CD14-positive monocyte (primary cell): ENCODE results near the gene ST3GAL5. TPM values are rescaled to one million over a fixed set of nuclear protein-coding genes. Genes with fewer than 3 reads are reported as not detected.

Experiments
- DNase-seq, 3 donors: peaks; one replicate each; pipeline ENCODE4 v3.0.0-alpha.2; 2011 to 2022
- H2AFZ ChIP-seq: 2 replicates; pipeline ENCODE4 v1.6.0; 2012; ENCODE audit warnings: mild to moderate bottlenecking, low read depth, low read length, inconsistent platforms; ENCODE audit not compliant: insufficient read depth, poor library complexity, severe bottlenecking
- H3K27ac ChIP-seq, 2 donors: 1 replicate in 1 of 2; 2 replicates in 1 of 2; pipeline ENCODE4 v1.5.1; 2012 to 2013; ENCODE audit warnings: low read length in 2 of 2, control low read depth in 1 of 2, inconsistent platforms in 1 of 2, low read depth in 1 of 2, mild to moderate bottlenecking in 1 of 2
- H3K27me3 ChIP-seq, 2 donors: one replicate each; pipeline versions ENCODE4 v1.6.0 to v1.6.1; 2011 to 2013; ENCODE audit warnings: low read length in 2 of 2; ENCODE audit not compliant: control insufficient read depth in 2 of 2, insufficient read depth in 2 of 2
- H3K36me3 ChIP-seq, 2 donors: replicated peaks in 1 of 2; 1 replicate in 1 of 2; 2 replicates in 1 of 2; pipeline versions ENCODE4 v1.5.1 to v1.6.1; 2012 to 2013; ENCODE audit warnings: low read length in 2 of 2, control low read depth in 1 of 2, inconsistent platforms in 1 of 2, mild to moderate bottlenecking in 1 of 2; ENCODE audit not compliant: insufficient read depth in 2 of 2, control insufficient read depth in 1 of 2
- H3K4me1 ChIP-seq, 2 donors: 1 replicate in 1 of 2; 2 replicates in 1 of 2; pipeline versions ENCODE4 v1.5.1 to v1.6.1; 2012 to 2013; ENCODE audit warnings: low read length in 2 of 2, control low read depth in 1 of 2, inconsistent platforms in 1 of 2, mild to moderate bottlenecking in 1 of 2, moderate library complexity in 1 of 2; ENCODE audit not compliant: insufficient read depth in 2 of 2, control insufficient read depth in 1 of 2
- H3K4me2 ChIP-seq: replicated peaks from 2 replicates; pipeline ENCODE3; 2012; ENCODE audit warnings: low read length, moderate library complexity, mild to moderate bottlenecking; ENCODE audit not compliant: poor library complexity, severe bottlenecking; ENCODE audit errors: extremely low read depth
- H3K4me3 ChIP-seq, 3 experiments: fragments of 200-600 bp in 1 of 3; sonication (generic) in 1 of 3; replicated peaks in 1 of 3; 1 replicate in 2 of 3; 2 replicates in 1 of 3; pipeline ENCODE4 v1.5.1; 2011 to 2013; ENCODE audit warnings: low read length in 3 of 3, mild to moderate bottlenecking in 3 of 3, control low read depth in 2 of 3, low read depth in 2 of 3, inconsistent platforms in 1 of 3, moderate library complexity in 1 of 3
- H3K79me2 ChIP-seq: 2 replicates; pipeline ENCODE4 v1.6.0; 2012; ENCODE audit warnings: mild to moderate bottlenecking, control low read depth, inconsistent platforms, low read length, moderate library complexity; ENCODE audit not compliant: insufficient read depth
- H3K9ac ChIP-seq: 2 replicates; pipeline ENCODE4 v1.6.0; 2017; ENCODE audit warnings: low read length, mild to moderate bottlenecking; ENCODE audit not compliant: insufficient read depth, poor library complexity, severe bottlenecking
- H3K9me3 ChIP-seq, 2 donors: replicated peaks in 1 of 2; 1 replicate in 1 of 2; 2 replicates in 1 of 2; pipeline versions ENCODE4 v1.5.1 to v1.6.1; 2012 to 2013; ENCODE audit warnings: low read length in 2 of 2, control low read depth in 1 of 2; ENCODE audit not compliant: control insufficient read depth in 1 of 2, insufficient read depth in 1 of 2
- H4K20me1 ChIP-seq: 2 replicates; pipeline ENCODE4 v1.6.0; 2012; ENCODE audit warnings: mild to moderate bottlenecking, low read length, control low read depth, moderate library complexity; ENCODE audit not compliant: insufficient read depth
- H3K27ac Mint-ChIP-seq, 7 donors: one replicate each; pipeline ENCODE4 v1.8.0; 2020; ENCODE audit warnings: mild to moderate bottlenecking in 7 of 7, mixed read lengths in 7 of 7, moderate library complexity in 6 of 7, inconsistent platforms in 2 of 7
- H3K27me3 Mint-ChIP-seq, 3 donors: one replicate each; pipeline ENCODE4 v1.8.0; 2021 to 2022; ENCODE audit warnings: low read depth in 3 of 3, mild to moderate bottlenecking in 3 of 3, mixed read lengths in 3 of 3, moderate library complexity in 3 of 3, inconsistent platforms in 1 of 3
- H3K36me3 Mint-ChIP-seq, 2 donors: one replicate each; pipeline ENCODE4 v1.8.0; 2020; ENCODE audit warnings: mixed read lengths in 2 of 2, inconsistent platforms in 1 of 2, mild to moderate bottlenecking in 1 of 2
- H3K4me1 Mint-ChIP-seq: one replicate; pipeline ENCODE4 v1.8.0; 2020; ENCODE audit warnings: mild to moderate bottlenecking, mixed read lengths
- H3K4me3 Mint-ChIP-seq, 2 donors: one replicate each; pipeline ENCODE4 v1.8.0; 2020; ENCODE audit warnings: mild to moderate bottlenecking in 2 of 2, mixed read lengths in 2 of 2, moderate library complexity in 1 of 2
- H3K9me3 Mint-ChIP-seq, 7 donors: one replicate each; pipeline ENCODE4 v1.8.0; 2020 to 2022; ENCODE audit warnings: mixed read lengths in 7 of 7, mild to moderate bottlenecking in 6 of 7, moderate library complexity in 6 of 7, inconsistent platforms in 2 of 7
- CTCF ChIP-seq: fragments of 200-600 bp; IDR thresholded peaks from one replicate; pipeline ENCODE4 v1.8.0; 2022; ENCODE audit warnings: antibody characterized with exemption, mild to moderate bottlenecking
- WGBS: methylation state at CpG from one replicate; pipeline ENCODE4 v1.1.5; 2013; ENCODE audit warnings: missing lambda C conversion rate; ENCODE audit not compliant: insufficient coverage; 5-methylcytosine and 5-hydroxymethylcytosine counted together
- intact Hi-C, 2 donors: fragments of 100-400 bp; cut with micrococcal nuclease; formaldehyde crosslinking; loops; one replicate each; pipeline versions ENCODE4 v1.15.0 to v1.15.1; 2023
- polyA plus RNA-seq, 3 donors: library from polyadenylated mRNA; depleted of rRNA in 1 of 3; unstranded in 2 of 3; stranded (reverse) in 1 of 3; fragments of 300-500 nt in 2 of 3; fragments of >200 nt in 1 of 3; fragmentation: Illumina TruSeq in 2 of 3; gene quantifications; 1 replicate in 2 of 3; 2 replicates in 1 of 3; pipeline ENCODE4 v1.2.3, GENCODE V29; 2012 to 2021

The ST3GAL5 gene
- polyA plus RNA-seq, 3 donors: 14.0 to 51.2 (median 19.5) TPM

GRCh38 chr2:85861180-85861579 is 27.6 kb downstream of the ST3GAL5 start:
- Mint-ChIP-seq H3K27me3 (peaks cover 0 to 2% (median 0%) of the 10 kb centered on the region in 3 donors), H3K4me3 (no peak overlapping the region), H3K36me3 (peaks cover 70 to 82% of the 10 kb centered on the region in 2 donors), H3K27ac (peak overlapping the region in 4 of 7 donors; percentile 9 to 86 (median 69)), H3K4me1 (peaks cover 15% of the 10 kb centered on the region), H3K9me3 (no peaks in the 10 kb centered on the region)
- Histone ChIP-seq H3K9me3 (no peaks in the 10 kb centered on the region), H3K27me3 (no peaks in the 10 kb centered on the region), H3K9ac (no peak overlapping the region), H2AFZ (no peak overlapping the region), H3K4me1 (no peaks in the 10 kb centered on the region), H4K20me1 (peaks cover 26% of the 10 kb centered on the region), H3K4me2 (no peak overlapping the region), H3K27ac (peak overlapping the region in 1 of 2 donors; percentile 16), H3K36me3 (peaks cover 47 to 72% of the 10 kb centered on the region in 2 donors), H3K4me3 (no peak overlapping the region), H3K79me2 (no peaks in the 10 kb centered on the region)
- WGBS: no CpG with 5 or more reads among the region's 1 CpG
- peak; percentile 32 to 58 (median 32) for DNase-seq
- TF ChIP-seq CTCF: no peak
- intact Hi-C loops: no loop called here

- Mint-ChIP-seq H3K4me1 (peaks cover 25% of the 10 kb centered on the region), H3K4me3 (no peak overlapping the region), H3K36me3 (peaks cover 78 to 91% of the 10 kb centered on the region in 2 donors), H3K27me3 (no peaks in the 10 kb centered on the region), H3K9me3 (peaks cover 0 to 5% (median 2%) of the 10 kb centered on the region in 7 donors), H3K27ac (peak overlapping the region in 1 of 7 donors; percentile 12)
- Histone ChIP-seq H2AFZ (no peak overlapping the region), H3K9ac (no peak overlapping the region), H3K4me2 (no peak overlapping the region), H3K79me2 (no peaks in the 10 kb centered on the region), H3K36me3 (peaks cover 44 to 89% of the 10 kb centered on the region in 2 donors), H3K4me3 (no peak overlapping the region), H3K4me1 (peaks cover 7 to 10% of the 10 kb centered on the region in 2 donors), H4K20me1 (peaks cover 7% of the 10 kb centered on the region), H3K9me3 (no peaks in the 10 kb centered on the region), H3K27ac (no peak overlapping the region), H3K27me3 (no peaks in the 10 kb centered on the region)
- WGBS: 75% methylated on average over 2 of the region's 3 CpGs
- no peak for DNase-seq
- no peak for TF ChIP-seq CTCF
- intact Hi-C loops: no loop called here
Observed at GRCh38 chr2:85858841-85859240, 29.9 kb downstream of the ST3GAL5 start.
